Spleen (tissue), 7 donors: ENCODE data around the gene SYT3.

Source experiments
- POLR2A ChIP-seq, 3 donors: fragments of 450-650 bp; IDR thresholded peaks; one replicate each; pipeline ENCODE4 v1.5.1; 2017; ENCODE audit warnings: antibody characterized with exemption in 3 of 3, mild to moderate bottlenecking in 1 of 3
- POLR2AphosphoS5 ChIP-seq, 3 donors: sonication (generic); formaldehyde crosslinking; IDR thresholded peaks; one replicate each; pipeline ENCODE4 v1.5.1; 2017; ENCODE audit warnings: antibody characterized with exemption in 3 of 3
- TF ChIP-seq, protein P1 (sequence below), 11 experiments: fragments of 200-600 bp in 7 of 11; fragments of 450-650 bp in 4 of 11; sonication (generic) in 4 of 11; IDR thresholded peaks in 8 of 11; conservative IDR thresholded peaks in 3 of 11; 1 replicate in 7 of 11; 2 replicates in 4 of 11; pipeline versions ENCODE4 v1.4.0 to v1.8.0; 2016 to 2021; ENCODE audit warnings: antibody characterized with exemption in 11 of 11, inconsistent platforms in 4 of 11, mild to moderate bottlenecking in 1 of 11
- donor health status: DM: no; HTN: no; CAD: no; lungs with moderate emphysema.
- donor health status: DM: no; HTN: no; CAD: no.
- donor health status: DM: no; HTN: no; CAD: no.

DNA sequence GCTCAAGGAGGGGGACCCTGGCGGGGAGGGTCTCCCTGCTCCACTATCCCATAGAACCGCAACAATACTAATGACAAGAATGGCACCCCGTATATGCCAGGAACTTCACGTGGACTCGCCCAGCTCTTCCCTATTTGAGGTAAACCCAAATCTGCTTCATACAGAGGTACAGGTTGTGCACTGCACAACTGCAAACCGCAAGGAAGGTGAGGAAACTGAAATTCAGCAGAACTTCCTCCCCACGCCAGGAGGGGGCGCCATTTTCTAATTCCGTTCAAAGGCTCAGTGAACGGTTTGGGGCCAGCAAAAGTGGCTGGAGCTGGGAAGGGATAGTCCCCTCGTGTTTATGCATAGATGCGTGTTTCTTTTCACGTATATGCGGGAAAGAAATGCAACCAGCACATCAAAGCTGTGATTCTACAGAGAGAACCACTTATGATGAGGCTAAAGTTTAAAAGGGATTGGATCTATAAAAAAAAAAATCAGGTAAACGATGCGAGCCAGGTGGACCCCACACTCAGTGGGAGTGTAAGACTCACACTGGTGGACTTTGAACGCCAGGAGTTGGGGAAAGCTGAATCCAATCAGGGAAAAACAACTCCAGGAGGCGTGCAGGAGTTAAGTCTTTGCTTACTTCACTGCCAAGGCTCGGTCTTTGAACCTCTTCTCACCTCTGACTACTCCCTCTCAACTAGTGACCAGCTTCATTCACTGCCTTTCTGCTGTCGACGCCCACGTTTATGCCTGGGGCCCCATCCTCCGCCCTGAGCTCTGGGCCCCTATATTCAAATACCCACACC, 29.8 kb upstream of the SYT3 start:
- TF ChIP-seq, protein P1, sequence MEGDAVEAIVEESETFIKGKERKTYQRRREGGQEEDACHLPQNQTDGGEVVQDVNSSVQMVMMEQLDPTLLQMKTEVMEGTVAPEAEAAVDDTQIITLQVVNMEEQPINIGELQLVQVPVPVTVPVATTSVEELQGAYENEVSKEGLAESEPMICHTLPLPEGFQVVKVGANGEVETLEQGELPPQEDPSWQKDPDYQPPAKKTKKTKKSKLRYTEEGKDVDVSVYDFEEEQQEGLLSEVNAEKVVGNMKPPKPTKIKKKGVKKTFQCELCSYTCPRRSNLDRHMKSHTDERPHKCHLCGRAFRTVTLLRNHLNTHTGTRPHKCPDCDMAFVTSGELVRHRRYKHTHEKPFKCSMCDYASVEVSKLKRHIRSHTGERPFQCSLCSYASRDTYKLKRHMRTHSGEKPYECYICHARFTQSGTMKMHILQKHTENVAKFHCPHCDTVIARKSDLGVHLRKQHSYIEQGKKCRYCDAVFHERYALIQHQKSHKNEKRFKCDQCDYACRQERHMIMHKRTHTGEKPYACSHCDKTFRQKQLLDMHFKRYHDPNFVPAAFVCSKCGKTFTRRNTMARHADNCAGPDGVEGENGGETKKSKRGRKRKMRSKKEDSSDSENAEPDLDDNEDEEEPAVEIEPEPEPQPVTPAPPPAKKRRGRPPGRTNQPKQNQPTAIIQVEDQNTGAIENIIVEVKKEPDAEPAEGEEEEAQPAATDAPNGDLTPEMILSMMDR (IDR thresholded peaks at IDR 0.05 in 8 of 11, conservative IDR thresholded peaks at IDR 0.05 in 3 of 11): peak; percentile 18 to 79 (median 64)
- TF ChIP-seq POLR2A (IDR thresholded peaks at IDR 0.05) (no peak), POLR2AphosphoS5 (IDR thresholded peaks at IDR 0.05) (no peak)
